ENCODE measurements around the gene PLPP4. TPM values are rescaled to one million over a fixed set of nuclear protein-coding genes. Genes with fewer than 3 reads are reported as not detected.

Gene PLPP4
- total and polyA plus RNA-seq, 2 donors (not counting 3 experiments of a cell fraction or from before 2014, with no cell fraction given): 15.5 to 36.4 TPM

DNA sequence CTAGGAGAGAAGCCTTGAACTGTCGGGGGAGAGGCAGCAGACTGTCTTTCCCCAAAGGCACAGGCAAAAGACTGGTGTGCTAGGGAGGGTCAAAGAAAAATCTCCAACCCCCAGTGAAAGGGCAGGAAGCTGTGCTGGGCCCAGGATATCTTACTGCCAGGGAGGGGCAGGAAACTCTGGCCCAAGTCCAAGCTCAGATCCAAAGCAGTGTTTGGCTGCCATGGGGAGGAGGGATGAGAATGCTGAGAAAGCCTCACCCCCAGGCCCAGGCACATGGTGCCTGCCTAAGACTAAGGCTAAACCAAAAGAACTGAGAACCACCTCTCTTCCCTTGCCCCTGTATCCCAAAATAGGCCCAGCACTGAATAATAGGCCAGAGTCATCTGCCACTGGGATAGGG is 171.2 kb downstream of the PLPP4 start:
- Histone ChIP-seq H3K27ac (ENCODE audit: insufficient read depth, low read depth, low read length) (no peak overlapping the region), H3K36me3 (ENCODE audit: control insufficient read depth in 2 of 2, extremely low read depth in 1 of 2, insufficient read depth in 2 of 2, low read length in 2 of 2) (no peaks in the 10 kb centered on the region), H3K9me3 (replicated peaks; ENCODE audit: control insufficient read depth, insufficient read depth, low read length) (no peaks in the 10 kb centered on the region), H3K9ac (replicated peaks; ENCODE audit: extremely low read depth, insufficient read depth, low read length) (no peak overlapping the region), H3K27me3 (ENCODE audit: control insufficient read depth in 2 of 2, insufficient read depth in 2 of 2, low read length in 2 of 2) (no peaks in the 10 kb centered on the region), H3K4me1 (ENCODE audit: control insufficient read depth, extremely low read depth, insufficient read depth, low read length) (peaks cover 33% of the 10 kb centered on the region), H3K4me3 (replicated peaks in 1 of 3; ENCODE audit: insufficient read depth in 1 of 3, low read depth in 1 of 3, low read length in 3 of 3) (no peak overlapping the region), H3K9me1 (replicated peaks; ENCODE audit: control insufficient read depth, extremely low read depth, insufficient read depth, low read length) (no peaks in the 10 kb centered on the region), H3K79me2 (ENCODE audit: control insufficient read depth, insufficient read depth, low read length) (no peaks in the 10 kb centered on the region), H2AFZ (ENCODE audit: low read depth, low read length) (no peak overlapping the region), H4K20me1 (replicated peaks; ENCODE audit: control insufficient read depth, extremely low read depth, insufficient read depth, low read length) (no peaks in the 10 kb centered on the region), H3K4me2 (ENCODE audit: insufficient read depth, low read length) (no peak overlapping the region)
- intact Hi-C loops (cut with micrococcal nuclease): no loop called here
- POLR2A ChIA-PET: no interaction called here
- BruUV-seq (replicated peaks): no TSS peak
- DNase-seq (ENCODE audit: low read depth, low spot score) (no peak), FAIRE-seq (no peak)
- CTCF ChIA-PET: interaction anchor here (0.8 to 1.5 kb wide), 3 partner anchors 11 to 107 kb away, joined by 3 to 4 read pairs (median 3); no protein-coding TSS in a partner anchor
- dilution Hi-C loops (cut with MboI; ENCODE audit: extremely low pct_ligation_motif_present, low sequenced_read_pairs): no loop called here
- TF ChIP-seq EZH2 (IDR thresholded peaks at IDR 0.05; ENCODE audit: borderline replicate concordance, low read depth, low read length, severe bottlenecking) (no peak), CTCF (IDR thresholded peaks at IDR 0.05; ENCODE audit: extremely low read depth in 1 of 2, insufficient read depth in 1 of 2, low read depth in 1 of 2, low read length in 2 of 2) (no peak), MYC (IDR thresholded peaks at IDR 0.05; ENCODE audit: low read depth, low read length) (no peak), POLR2A (IDR thresholded peaks at IDR 0.05; ENCODE audit: low read depth, low read length) (no peak), POLR2AphosphoS5 (IDR thresholded peaks at IDR 0.05; ENCODE audit: insufficient read depth, low read depth, low read length) (no peak), MAX (IDR thresholded peaks at IDR 0.05; ENCODE audit: insufficient read depth, insufficient read length) (no peak), GATA2 (IDR thresholded peaks at IDR 0.05; ENCODE audit: insufficient read depth, insufficient read length, low read depth, low read length) (no peak), JUN (IDR thresholded peaks at IDR 0.05; ENCODE audit: borderline replicate concordance, insufficient read depth, insufficient read length, low read depth) (no peak), FOS (IDR thresholded peaks at IDR 0.05; ENCODE audit: borderline replicate concordance, insufficient read depth, low read length) (no peak)
